Measurements from ENCODE around the gene TRIM17. TPM values are rescaled to one million over a fixed set of nuclear protein-coding genes. Genes with fewer than 3 reads are reported as not detected.

The TRIM17 gene
- total and polyA plus RNA-seq, 12 donors: 0.17 to 7.4 (median 0.96) TPM; not detected in 3

- Histone ChIP-seq H3K9me3 (replicated peaks in 1 of 3) (no peaks in the 10 kb centered on the region), H3K4me1 (replicated peaks in 1 of 2) (peaks cover 12 to 16% of the 10 kb centered on the region in 2 donors), H3K4me3 (no peak overlapping the region), H3K36me3 (replicated peaks in 1 of 2) (no peaks in the 10 kb centered on the region), H3K27ac (no peak overlapping the region), H3K27me3 (no peaks in the 10 kb centered on the region)
- TF ChIP-seq POLR2A (IDR thresholded peaks at IDR 0.05) (no peak), CTCF (IDR thresholded peaks at IDR 0.05) (no peak)
- 56 to 74% (median 66%) methylated on average over 5 to 24 of the region's 24 CpGs for WGBS, 4 donors
- peak in 4 of 7 donors; percentile 10 to 52 (median 19) for DNase-seq
- intact Hi-C loops (cut with DNase I): no loop called here
These were observed 49.6 kb downstream of the TRIM17 start for GRCh38 chr1:228366866-228367741.

- peak in 4 of 7 donors; percentile 10 to 41 (median 14) for DNase-seq
- Histone ChIP-seq H3K4me3 (no peak overlapping the region), H3K27me3 (no peaks in the 10 kb centered on the region), H3K27ac (no peak overlapping the region), H3K36me3 (replicated peaks in 1 of 2) (no peaks in the 10 kb centered on the region), H3K9me3 (replicated peaks in 1 of 3) (no peaks in the 10 kb centered on the region), H3K4me1 (replicated peaks in 1 of 2) (peaks cover 13 to 18% of the 10 kb centered on the region in 2 donors)
- TF ChIP-seq POLR2A (IDR thresholded peaks at IDR 0.05): no peak
- TF ChIP-seq CTCF (IDR thresholded peaks at IDR 0.05): no peak
- WGBS, 4 donors: 83 to 90% (median 88%) methylated on average over 11 to 23 of the region's 23 CpGs
- intact Hi-C loops (cut with DNase I): no loop called here
These were observed 50.4 kb downstream of the TRIM17 start for GRCh38 chr1:228366062-228366865.

- Histone ChIP-seq H3K27ac (no peak overlapping the region), H3K9me3 (replicated peaks in 1 of 3) (no peaks in the 10 kb centered on the region), H3K4me3 (no peak overlapping the region), H3K36me3 (replicated peaks in 1 of 2) (no peaks in the 10 kb centered on the region), H3K4me1 (replicated peaks in 1 of 2) (peaks cover 21 to 24% of the 10 kb centered on the region in 2 donors), H3K27me3 (no peaks in the 10 kb centered on the region)
- 81 to 85% (median 84%) methylated on average over 13 to 20 of the region's 20 CpGs; no CpG with 5 or more reads in 1 of the 4 donors for WGBS, 4 donors
- peak in 3 of 7 donors; percentile 13 to 50 (median 15) for DNase-seq
- TF ChIP-seq CTCF (IDR thresholded peaks at IDR 0.05) (no peak), POLR2A (IDR thresholded peaks at IDR 0.05) (no peak)
- intact Hi-C loops (cut with DNase I): no loop called here
These were observed 51.2 kb downstream of the TRIM17 start for GRCh38 chr1:228365271-228366061.

All from adrenal gland (tissue), 12 donors.